ENCODE results near the gene SBNO1. TPM values are rescaled to one million over a fixed set of nuclear protein-coding genes. Genes with fewer than 3 reads are reported as not detected.

The SBNO1 gene
- total RNA-seq, 1 experiment from 2014 or later: 43.8 TPM

GRCh38 chr12:123278101-123278627, 86.5 kb downstream of the SBNO1 start (continued):
- no peak for TF ChIP-seq CEBPB (IDR thresholded peaks at IDR 0.05; ENCODE audit: low read depth)
- no peak for TF ChIP-seq ZNF274 (IDR thresholded peaks at IDR 0.05; ENCODE audit: low read depth, low read length)
- TF ChIP-seq SRF (IDR thresholded peaks at IDR 0.05; ENCODE audit: low read depth): no peak
- no peak for TF ChIP-seq RAD21 (IDR thresholded peaks at IDR 0.05; ENCODE audit: low read depth)
- no peak for TF ChIP-seq ZFX (IDR thresholded peaks at IDR 0.05)
- no peak for TF ChIP-seq POLR2AphosphoS5 (IDR thresholded peaks at IDR 0.05; ENCODE audit: low read depth, low read length)
- no peak for TF ChIP-seq TCF7L2 (IDR thresholded peaks at IDR 0.05; ENCODE audit: borderline replicate concordance, extremely low read depth, insufficient read depth, insufficient read length)
- TF ChIP-seq CBX3 (IDR thresholded peaks at IDR 0.05; ENCODE audit: low read depth): no peak
- no peak for TF ChIP-seq EZH2phosphoT487 (IDR thresholded peaks at IDR 0.05; ENCODE audit: borderline replicate concordance)
- no peak for TF ChIP-seq POLR2A (IDR thresholded peaks at IDR 0.05; ENCODE audit: borderline replicate concordance, extremely low read depth, insufficient read depth, insufficient read length)

GRCh38 chr12:123273166-123273565, 91.5 kb downstream of the SBNO1 start:
- H3K36me3 ChIP-seq (ENCODE audit: control insufficient read depth in 1 of 2, insufficient read depth in 2 of 2, low read length in 2 of 2): no peaks in the 10 kb centered on the region
- ATAC-seq: no peak
- RAD21 ChIA-PET (ENCODE audit: low non-redundant PET in 1 of 2, low total read pairs in 2 of 2, uncharacterized antibody in 2 of 2, unreplicated experiment in 2 of 2): no interaction called here
- CTCF ChIA-PET: no interaction called here
- no peak overlapping the region for H3K9ac ChIP-seq (ENCODE audit: low read length)
- H3K4me2 ChIP-seq (ENCODE audit: low read length): no peak overlapping the region
- no peak for TF ChIP-seq RAD21 (IDR thresholded peaks at IDR 0.05; ENCODE audit: low read depth)
- TF ChIP-seq FOSL1 (IDR thresholded peaks at IDR 0.05; ENCODE audit: low read depth): no peak
- TF ChIP-seq ZFX (IDR thresholded peaks at IDR 0.05): no peak
- no peak for DNase-seq (ENCODE audit: low read depth, low spot score)
- peaks cover 27% of the 10 kb centered on the region for H3K79me2 ChIP-seq (ENCODE audit: insufficient read depth, low read length)
- H3K9me2 ChIP-seq (ENCODE audit: insufficient read depth): no peaks in the 10 kb centered on the region
- POLR2A ChIA-PET: no interaction called here
- peaks cover 6 to 19% of the 10 kb centered on the region in 2 experiments; a peak in 3 of 4 replicates for H3K4me1 ChIP-seq (ENCODE audit: control insufficient read depth in 1 of 2, insufficient read depth in 2 of 2, low read length in 2 of 2)
- BruUV-seq (replicated peaks): no TSS peak
- H3K27me3 ChIP-seq (ENCODE audit: insufficient read depth, low read length): no peaks in the 10 kb centered on the region
- H4K20me1 ChIP-seq (ENCODE audit: insufficient read depth): no peaks in the 10 kb centered on the region
- H3K4me3 ChIP-seq (replicated peaks in 1 of 2; ENCODE audit: low read depth in 1 of 2, low read length in 2 of 2): no peak overlapping the region
- intact Hi-C loops (cut with micrococcal nuclease): no loop called here
- no peak overlapping the region for H3K27ac ChIP-seq (ENCODE audit: low read depth, low read length)
- no peaks in the 10 kb centered on the region for H3K9me3 ChIP-seq (ENCODE audit: control insufficient read depth in 1 of 2, insufficient read depth in 1 of 2, low read depth in 1 of 2, low read length in 2 of 2)
- H2AFZ ChIP-seq (ENCODE audit: low read depth, low read length, poor library complexity, severe bottlenecking): no peak overlapping the region

Data from HCT116 (cell line).